Measurements from ENCODE around the gene PDE8A.

Gene PDE8A

DNA sequence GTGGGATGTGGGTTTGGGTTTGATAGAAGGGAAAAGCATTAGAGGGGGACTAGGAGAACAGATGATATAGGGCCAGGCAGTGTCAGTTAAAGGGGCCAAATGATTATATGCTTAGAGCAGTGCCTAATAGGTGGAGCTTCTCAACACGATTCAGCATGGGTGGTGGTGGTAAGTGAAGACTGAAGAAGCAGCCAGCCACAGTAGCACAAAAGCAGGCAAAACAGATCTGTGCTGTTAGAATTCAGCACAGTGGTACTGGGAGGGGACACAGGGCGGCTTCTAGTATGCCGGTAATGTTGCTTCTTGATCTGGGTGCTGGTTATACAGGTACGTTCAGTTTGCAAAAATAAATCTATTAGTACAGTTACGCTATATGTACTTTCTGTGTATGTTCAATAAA, 25.5 kb downstream of the PDE8A start:
- Histone ChIP-seq H3K9me2 (replicated peaks; ENCODE audit: insufficient read depth, low read length) (no peaks in the 10 kb centered on the region), H3K27ac (ENCODE audit: low read depth, low read length) (no peak overlapping the region), H3K27me3 (ENCODE audit: low read length) (no peaks in the 10 kb centered on the region), H4K20me1 (ENCODE audit: low read depth, low read length) (no peaks in the 10 kb centered on the region), H3K9ac (ENCODE audit: low read length) (no peak overlapping the region), H3K9me3 (ENCODE audit: insufficient read depth, low read length) (no peaks in the 10 kb centered on the region), H3K36me3 (ENCODE audit: low read length) (no peaks in the 10 kb centered on the region), H2AFZ (ENCODE audit: low read depth, low read length, severe bottlenecking) (no peak overlapping the region), H3F3A (ENCODE audit: insufficient read depth) (no peaks in the 10 kb centered on the region), H3K4me2 (ENCODE audit: low read depth, low read length, poor library complexity, severe bottlenecking) (no peak overlapping the region), H3K4me3 (ENCODE audit: insufficient read depth, low read length, poor library complexity, severe bottlenecking) (no peak overlapping the region), H3K79me2 (ENCODE audit: insufficient read depth, low read length) (no peaks in the 10 kb centered on the region)
- no peak for TF ChIP-seq EZH2phosphoT487 (conservative IDR thresholded peaks at IDR 0.05; ENCODE audit: low read length)
- TF ChIP-seq, protein P1, sequence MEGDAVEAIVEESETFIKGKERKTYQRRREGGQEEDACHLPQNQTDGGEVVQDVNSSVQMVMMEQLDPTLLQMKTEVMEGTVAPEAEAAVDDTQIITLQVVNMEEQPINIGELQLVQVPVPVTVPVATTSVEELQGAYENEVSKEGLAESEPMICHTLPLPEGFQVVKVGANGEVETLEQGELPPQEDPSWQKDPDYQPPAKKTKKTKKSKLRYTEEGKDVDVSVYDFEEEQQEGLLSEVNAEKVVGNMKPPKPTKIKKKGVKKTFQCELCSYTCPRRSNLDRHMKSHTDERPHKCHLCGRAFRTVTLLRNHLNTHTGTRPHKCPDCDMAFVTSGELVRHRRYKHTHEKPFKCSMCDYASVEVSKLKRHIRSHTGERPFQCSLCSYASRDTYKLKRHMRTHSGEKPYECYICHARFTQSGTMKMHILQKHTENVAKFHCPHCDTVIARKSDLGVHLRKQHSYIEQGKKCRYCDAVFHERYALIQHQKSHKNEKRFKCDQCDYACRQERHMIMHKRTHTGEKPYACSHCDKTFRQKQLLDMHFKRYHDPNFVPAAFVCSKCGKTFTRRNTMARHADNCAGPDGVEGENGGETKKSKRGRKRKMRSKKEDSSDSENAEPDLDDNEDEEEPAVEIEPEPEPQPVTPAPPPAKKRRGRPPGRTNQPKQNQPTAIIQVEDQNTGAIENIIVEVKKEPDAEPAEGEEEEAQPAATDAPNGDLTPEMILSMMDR (IDR thresholded peaks at IDR 0.05; ENCODE audit: insufficient read depth, low read length, poor library complexity, severe bottlenecking) = no peak

DNA sequence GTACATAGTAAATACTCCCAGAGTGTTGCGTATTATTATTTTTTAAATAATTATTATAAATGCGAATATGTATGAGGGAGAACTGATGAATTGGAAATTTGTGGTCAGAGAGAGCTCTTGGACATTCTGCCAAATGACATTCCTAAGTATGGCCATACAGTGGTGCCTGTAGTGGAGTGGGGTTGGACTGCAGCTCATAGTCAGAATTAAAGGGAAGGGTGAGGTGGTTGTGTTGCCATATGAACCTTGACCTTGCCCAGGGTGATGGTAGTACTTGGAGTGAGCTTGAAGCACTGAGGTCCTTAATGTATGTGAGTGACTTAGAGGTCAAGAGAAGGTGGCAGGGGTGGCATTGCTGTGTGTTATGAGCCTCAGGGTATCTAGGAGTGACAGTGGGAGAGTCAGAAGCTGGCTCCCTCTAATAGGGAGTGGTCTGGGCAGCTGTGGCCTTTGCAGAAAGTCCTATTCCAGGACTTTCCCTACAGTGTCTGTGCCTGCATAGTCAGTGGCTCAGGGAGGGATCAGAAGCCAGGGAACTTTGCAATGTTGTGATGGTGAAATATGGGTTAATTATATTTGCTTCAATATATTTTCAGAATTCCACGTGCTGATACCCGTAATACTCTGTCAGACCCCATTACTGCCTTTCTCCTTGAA, 26.2 kb downstream of the PDE8A start:
- TF ChIP-seq, protein P1 (IDR thresholded peaks at IDR 0.05; ENCODE audit: insufficient read depth, low read length, poor library complexity, severe bottlenecking) = no peak
- TF ChIP-seq EZH2phosphoT487 (conservative IDR thresholded peaks at IDR 0.05; ENCODE audit: low read length) = no peak
- Histone ChIP-seq H3K9ac (ENCODE audit: low read length) (no peak overlapping the region), H3K79me2 (ENCODE audit: insufficient read depth, low read length) (no peaks in the 10 kb centered on the region), H3K9me3 (ENCODE audit: insufficient read depth, low read length) (no peaks in the 10 kb centered on the region), H3F3A (ENCODE audit: insufficient read depth) (no peaks in the 10 kb centered on the region), H4K20me1 (ENCODE audit: low read depth, low read length) (no peaks in the 10 kb centered on the region), H3K9me2 (replicated peaks; ENCODE audit: insufficient read depth, low read length) (no peaks in the 10 kb centered on the region), H3K27ac (ENCODE audit: low read depth, low read length) (no peak overlapping the region), H3K4me2 (ENCODE audit: low read depth, low read length, poor library complexity, severe bottlenecking) (no peak overlapping the region), H3K4me3 (ENCODE audit: insufficient read depth, low read length, poor library complexity, severe bottlenecking) (no peak overlapping the region), H3K36me3 (ENCODE audit: low read length) (no peaks in the 10 kb centered on the region), H3K27me3 (ENCODE audit: low read length) (no peaks in the 10 kb centered on the region), H2AFZ (ENCODE audit: low read depth, low read length, severe bottlenecking) (no peak overlapping the region)

DNA sequence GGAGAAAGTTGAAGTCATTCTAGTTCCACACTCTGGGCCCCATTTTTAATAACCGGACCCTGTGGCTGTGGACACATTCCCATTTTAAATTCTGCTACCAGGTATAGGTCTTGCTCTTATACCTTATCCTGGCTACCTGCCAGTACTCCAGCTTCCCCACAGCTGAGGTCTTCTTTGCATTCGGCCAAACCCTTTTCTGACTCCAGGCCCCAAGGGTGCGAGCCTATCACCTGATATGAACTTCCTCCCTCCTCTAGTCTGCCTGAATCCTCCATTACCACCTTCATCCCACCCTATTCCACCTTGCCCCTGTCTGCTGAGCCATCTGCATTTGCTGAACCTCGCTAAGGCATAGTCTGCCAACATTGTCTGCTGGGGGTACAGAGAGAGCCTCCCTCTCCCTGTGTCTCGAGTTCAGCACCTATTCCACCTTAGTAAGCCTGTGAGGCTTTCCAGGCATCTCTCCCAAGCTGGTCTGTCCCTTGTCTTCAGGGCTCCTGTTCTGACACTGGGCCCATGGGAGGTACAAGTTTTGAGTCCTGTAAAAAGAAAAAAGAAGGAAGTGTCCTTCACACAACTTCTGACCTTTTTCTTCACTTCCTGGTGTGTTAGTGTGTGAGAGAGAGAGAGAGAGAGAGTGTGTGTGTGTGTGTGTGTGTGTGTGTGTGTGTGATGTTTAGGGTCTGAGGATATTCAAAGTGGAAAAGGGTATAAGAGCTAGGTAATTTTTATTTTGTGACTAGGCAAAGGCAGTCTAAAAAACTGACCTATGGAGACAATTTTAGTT, 27.0 kb downstream of the PDE8A start:
- H2AFZ ChIP-seq (ENCODE audit: low read depth, low read length, severe bottlenecking) = no peak overlapping the region
- TF ChIP-seq EZH2phosphoT487 (conservative IDR thresholded peaks at IDR 0.05; ENCODE audit: low read length) = no peak
- TF ChIP-seq, protein P1 (IDR thresholded peaks at IDR 0.05; ENCODE audit: insufficient read depth, low read length, poor library complexity, severe bottlenecking) = no peak
- no peak overlapping the region for H3K4me2 ChIP-seq (ENCODE audit: low read depth, low read length, poor library complexity, severe bottlenecking)
- H3K9me3 ChIP-seq (ENCODE audit: insufficient read depth, low read length) = no peaks in the 10 kb centered on the region
- no peaks in the 10 kb centered on the region for H4K20me1 ChIP-seq (ENCODE audit: low read depth, low read length)
- H3K36me3 ChIP-seq (ENCODE audit: low read length) = no peaks in the 10 kb centered on the region
- no peaks in the 10 kb centered on the region for H3F3A ChIP-seq (ENCODE audit: insufficient read depth)
- no peaks in the 10 kb centered on the region for H3K9me2 ChIP-seq (replicated peaks; ENCODE audit: insufficient read depth, low read length)
- no peak overlapping the region for H3K4me3 ChIP-seq (ENCODE audit: insufficient read depth, low read length, poor library complexity, severe bottlenecking)
- H3K27me3 ChIP-seq (ENCODE audit: low read length) = no peaks in the 10 kb centered on the region
- no peak overlapping the region for H3K27ac ChIP-seq (ENCODE audit: low read depth, low read length)
- no peaks in the 10 kb centered on the region for H3K79me2 ChIP-seq (ENCODE audit: insufficient read depth, low read length)
- H3K9ac ChIP-seq (ENCODE audit: low read length) = no peak overlapping the region
